ENCODE measurements around the gene TNFSF9. TPM values are rescaled to one million over a fixed set of nuclear protein-coding genes. Genes with fewer than 3 reads are reported as not detected.
A peak's percentile ranks its signal among the peaks of the same experiment; 100 is the strongest.

The TNFSF9 gene
- total RNA-seq, 2 donors from 2014 or later = 0.27 to 1.8 TPM

DNA sequence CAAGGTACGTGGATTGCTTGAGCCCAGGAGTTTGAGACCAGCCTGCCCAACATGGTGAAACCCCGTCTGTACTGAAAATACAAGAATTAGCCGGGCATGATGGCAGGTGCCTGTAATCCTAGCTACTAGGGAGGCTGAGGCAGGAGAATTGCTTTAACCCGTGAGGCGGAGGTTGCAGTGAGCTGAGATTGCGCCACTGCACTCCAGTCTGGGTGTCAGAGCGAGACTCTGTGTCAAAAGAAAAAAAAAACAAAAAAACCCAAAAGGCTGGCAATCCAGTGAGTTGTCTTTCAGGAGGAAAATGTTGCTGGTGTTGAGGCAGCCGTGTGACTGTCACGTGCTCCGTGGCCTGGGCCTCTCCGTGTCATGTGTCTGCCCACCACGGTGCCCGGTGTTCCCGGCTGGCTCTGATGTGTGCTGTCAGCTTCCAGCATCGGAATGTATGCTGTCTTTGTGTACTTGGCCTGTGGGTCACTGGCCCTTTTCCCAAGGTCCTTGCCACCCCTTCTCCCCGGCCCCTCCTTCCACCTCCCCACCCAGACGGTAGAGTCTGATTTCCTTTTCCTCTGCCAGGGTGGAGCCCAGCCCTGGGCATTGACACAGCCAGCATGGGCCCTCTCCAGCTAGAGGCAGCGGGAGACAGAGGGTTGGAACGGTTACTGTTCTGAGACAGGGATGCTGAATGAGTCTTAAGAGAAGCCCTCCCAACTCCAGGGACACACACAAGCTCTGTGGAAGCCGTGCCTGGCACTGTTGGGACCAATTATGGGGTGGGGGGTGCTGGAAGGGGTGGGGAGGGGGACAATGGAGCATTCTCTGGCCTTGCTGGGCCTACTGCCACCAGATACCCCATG is 21.5 kb upstream of the TNFSF9 start:
- H3K4me3 ChIP-seq = no peak overlapping the region

DNA sequence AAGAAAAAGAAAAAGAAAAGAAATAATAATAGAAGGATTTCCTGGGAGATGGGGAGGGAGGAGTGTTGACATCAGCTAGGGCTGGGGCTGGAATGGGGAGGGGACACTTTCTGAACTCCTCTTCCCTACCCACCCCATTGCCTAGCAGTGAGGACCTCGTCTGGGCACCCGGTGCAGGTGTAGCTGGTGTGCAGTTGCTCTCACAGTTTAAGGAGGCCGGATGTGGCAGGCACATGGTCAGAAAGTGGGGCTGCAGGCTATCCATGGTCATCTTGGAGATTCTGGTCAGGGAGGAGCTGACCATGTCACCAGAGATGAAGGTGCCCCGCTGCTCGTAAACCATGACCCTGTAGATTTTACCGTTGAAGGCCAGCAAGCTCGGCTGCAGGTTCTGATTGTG is 20.2 kb upstream of the TNFSF9 start:
- H3K27me3 ChIP-seq (replicated peaks; ENCODE audit: insufficient read depth) = no peaks in the 10 kb centered on the region
- no peaks in the 10 kb centered on the region for H3K9me3 ChIP-seq
- TF ChIP-seq, protein P1, sequence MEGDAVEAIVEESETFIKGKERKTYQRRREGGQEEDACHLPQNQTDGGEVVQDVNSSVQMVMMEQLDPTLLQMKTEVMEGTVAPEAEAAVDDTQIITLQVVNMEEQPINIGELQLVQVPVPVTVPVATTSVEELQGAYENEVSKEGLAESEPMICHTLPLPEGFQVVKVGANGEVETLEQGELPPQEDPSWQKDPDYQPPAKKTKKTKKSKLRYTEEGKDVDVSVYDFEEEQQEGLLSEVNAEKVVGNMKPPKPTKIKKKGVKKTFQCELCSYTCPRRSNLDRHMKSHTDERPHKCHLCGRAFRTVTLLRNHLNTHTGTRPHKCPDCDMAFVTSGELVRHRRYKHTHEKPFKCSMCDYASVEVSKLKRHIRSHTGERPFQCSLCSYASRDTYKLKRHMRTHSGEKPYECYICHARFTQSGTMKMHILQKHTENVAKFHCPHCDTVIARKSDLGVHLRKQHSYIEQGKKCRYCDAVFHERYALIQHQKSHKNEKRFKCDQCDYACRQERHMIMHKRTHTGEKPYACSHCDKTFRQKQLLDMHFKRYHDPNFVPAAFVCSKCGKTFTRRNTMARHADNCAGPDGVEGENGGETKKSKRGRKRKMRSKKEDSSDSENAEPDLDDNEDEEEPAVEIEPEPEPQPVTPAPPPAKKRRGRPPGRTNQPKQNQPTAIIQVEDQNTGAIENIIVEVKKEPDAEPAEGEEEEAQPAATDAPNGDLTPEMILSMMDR (IDR thresholded peaks at IDR 0.05) = no peak
- no peaks in the 10 kb centered on the region for H3K4me1 ChIP-seq (ENCODE audit: control insufficient read depth in 1 of 2, low read depth in 2 of 2)
- no peak overlapping the region for H3K27ac ChIP-seq
- H3K36me3 ChIP-seq = no peaks in the 10 kb centered on the region
- H3K4me3 ChIP-seq = no peak overlapping the region
- DNase-seq (ENCODE audit: low spot score) (no peak), ATAC-seq (ENCODE audit: insufficient number of reproducible peaks, low FRiP score, low read depth) (no peak)

More for the DNA sequence above, 21.5 kb upstream of the TNFSF9 start:
- ATAC-seq (ENCODE audit: insufficient number of reproducible peaks, low FRiP score, low read depth) (no peak), DNase-seq (ENCODE audit: low spot score) (no peak)
- Histone ChIP-seq H3K4me1 (ENCODE audit: control insufficient read depth in 1 of 2, low read depth in 2 of 2) (no peaks in the 10 kb centered on the region), H3K27ac (no peak overlapping the region), H3K27me3 (replicated peaks; ENCODE audit: insufficient read depth) (no peaks in the 10 kb centered on the region), H3K9me3 (no peaks in the 10 kb centered on the region), H3K36me3 (no peaks in the 10 kb centered on the region)
- TF ChIP-seq, protein P1 (IDR thresholded peaks at IDR 0.05) = no peak

DNA sequence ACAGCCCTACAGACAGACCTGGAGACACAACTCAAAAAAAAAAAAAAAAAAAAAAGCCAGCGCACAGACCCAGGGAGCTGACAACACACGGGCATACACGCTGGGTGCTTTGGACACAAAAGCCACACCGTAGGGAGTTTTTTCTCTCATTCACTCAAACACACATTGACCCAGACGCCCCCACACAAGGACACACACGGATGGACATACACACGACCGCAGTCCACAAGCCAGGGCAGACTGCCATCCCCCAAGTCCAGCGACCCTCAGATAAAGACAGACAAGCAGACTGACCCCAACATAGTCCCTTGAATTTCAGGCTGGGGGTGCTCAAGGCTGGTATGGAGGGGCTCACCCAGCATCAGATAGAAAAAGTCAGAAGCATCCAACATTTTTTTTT is 16.7 kb upstream of the TNFSF9 start:
- H3K27me3 ChIP-seq (replicated peaks; ENCODE audit: insufficient read depth) = no peaks in the 10 kb centered on the region
- H3K4me3 ChIP-seq = no peak overlapping the region
- no peaks in the 10 kb centered on the region for H3K9me3 ChIP-seq

DNA sequence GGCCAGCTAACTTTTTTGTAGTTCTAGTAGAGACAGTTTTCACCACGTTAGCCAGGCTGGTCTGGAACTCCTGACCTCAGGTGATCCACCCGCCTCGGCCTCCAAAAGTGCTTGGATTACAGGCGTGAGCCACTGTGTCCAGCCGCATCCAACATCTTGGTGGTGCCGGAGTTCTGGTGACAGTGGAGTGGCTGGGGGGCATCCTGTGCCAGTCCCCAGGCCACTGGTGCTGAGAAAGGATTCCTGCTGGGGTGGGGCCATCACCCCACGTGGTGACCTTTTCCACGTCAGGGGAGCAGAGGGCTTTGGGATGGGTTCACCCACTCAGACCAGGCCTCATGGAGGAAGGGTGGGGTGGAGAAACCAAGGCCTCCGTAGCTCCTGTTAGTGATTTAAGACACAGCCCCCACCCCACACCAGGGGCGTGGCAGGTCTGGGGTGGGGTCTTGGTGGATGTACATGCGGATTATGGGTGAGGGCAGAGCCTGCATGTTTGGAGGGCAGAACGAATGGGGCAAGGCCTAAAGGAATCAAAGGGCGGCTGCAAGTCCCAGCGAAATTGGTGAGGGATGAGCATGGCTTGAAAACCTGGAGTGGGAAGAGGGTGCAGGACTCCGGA is 15.8 kb upstream of the TNFSF9 start:
- TF ChIP-seq, protein P1 (IDR thresholded peaks at IDR 0.05) = no peak
- Histone ChIP-seq H3K9me3 (no peaks in the 10 kb centered on the region), H3K4me1 (ENCODE audit: control insufficient read depth in 1 of 2, low read depth in 2 of 2) (peaks cover 0 to 14% of the 10 kb centered on the region in 2 donors), H3K27ac (no peak overlapping the region), H3K36me3 (no peaks in the 10 kb centered on the region), H3K4me3 (no peak overlapping the region), H3K27me3 (replicated peaks; ENCODE audit: insufficient read depth) (no peaks in the 10 kb centered on the region)
- ATAC-seq (ENCODE audit: insufficient number of reproducible peaks, low FRiP score, low read depth) (no peak), DNase-seq (ENCODE audit: low spot score) (no peak)

More for the DNA sequence above, 16.7 kb upstream of the TNFSF9 start:
- H3K27ac ChIP-seq = no peak overlapping the region
- TF ChIP-seq, protein P1 (IDR thresholded peaks at IDR 0.05) = no peak
- ATAC-seq (ENCODE audit: insufficient number of reproducible peaks, low FRiP score, low read depth) = no peak
- no peaks in the 10 kb centered on the region for H3K36me3 ChIP-seq
- DNase-seq (ENCODE audit: low spot score) = no peak
- peaks cover 0 to 14% of the 10 kb centered on the region in 2 donors for H3K4me1 ChIP-seq (ENCODE audit: control insufficient read depth in 1 of 2, low read depth in 2 of 2)

DNA sequence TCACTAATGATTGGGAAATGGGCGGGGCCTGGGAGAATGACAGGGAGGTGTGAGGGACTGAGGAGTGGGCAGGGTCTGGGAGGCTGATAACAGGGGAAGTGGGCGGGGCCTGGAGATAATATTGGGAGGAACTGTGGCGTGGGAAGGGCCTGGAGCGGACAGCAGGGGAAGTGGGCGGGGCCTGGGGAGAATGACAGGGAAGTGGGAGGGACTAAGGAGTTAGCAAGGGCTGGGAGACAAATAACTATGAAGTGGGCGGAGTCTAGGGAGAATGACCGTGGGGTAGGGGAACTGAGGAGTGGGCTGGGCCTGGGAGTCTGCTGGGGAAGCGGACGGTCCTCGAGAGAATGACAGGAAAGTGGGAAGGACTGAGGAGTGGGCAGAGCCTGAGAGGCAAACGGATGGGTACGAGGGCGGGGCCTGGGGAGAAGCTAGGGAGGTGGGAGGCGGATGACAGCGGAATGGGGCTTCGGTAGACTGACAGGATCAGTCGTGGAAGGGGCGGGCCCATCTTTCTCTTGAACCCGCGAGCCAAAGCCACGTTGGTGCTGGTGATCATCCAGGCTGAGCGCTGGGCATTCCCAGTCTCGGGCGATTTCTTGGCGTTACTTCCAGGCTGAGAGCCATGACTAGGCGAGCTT is 14.7 kb upstream of the TNFSF9 start:
- ATAC-seq (ENCODE audit: insufficient number of reproducible peaks, low FRiP score, low read depth) (peak; percentile 61), DNase-seq (ENCODE audit: low spot score) (peak; percentile 67)
- no peaks in the 10 kb centered on the region for H3K9me3 ChIP-seq
- TF ChIP-seq, protein P1 (IDR thresholded peaks at IDR 0.05) = no peak
- no peaks in the 10 kb centered on the region for H3K27me3 ChIP-seq (replicated peaks; ENCODE audit: insufficient read depth)
- peak overlapping the region; percentile 63 for H3K4me3 ChIP-seq
- H3K4me1 ChIP-seq (ENCODE audit: control insufficient read depth in 1 of 2, low read depth in 2 of 2) = peaks cover 0 to 14% of the 10 kb centered on the region in 2 donors
- H3K27ac ChIP-seq = no peak overlapping the region
- no peaks in the 10 kb centered on the region for H3K36me3 ChIP-seq
